IMR-90 (cell line): ENCODE results near the gene NF1. TPM values are rescaled to one million over a fixed set of nuclear protein-coding genes. Genes with fewer than 3 reads are reported as not detected.

Source experiments
- ATAC-seq: fragments of 200-7000 bp; cut with Tn5 transposase; 2 replicates; pipeline ENCODE4 v1.9.1; 2020; ENCODE audit warnings: low read depth, mild to moderate bottlenecking, moderate library complexity
- BruUV-seq: library from RNA; stranded (reverse); fragments of 400-500 nt; replicated peaks from 2 replicates; lab custom pipeline; 2021; lab: Mats Ljungman, UMichigan
- CTCF ChIA-PET: fragments of 300-600 bp; formaldehyde crosslinking; extraction: SDS; loops from one replicate; lab custom pipeline; 2021; ENCODE audit warnings: antibody characterized with exemption; lab: Yijun Ruan, JAX
- POLR2A ChIA-PET: fragments of 300-600 bp; sonication (Branson Sonifier 250); formaldehyde crosslinking; loops from one replicate; lab custom pipeline; 2022; ENCODE audit warnings: antibody characterized with exemption; ENCODE audit not compliant: unreplicated experiment; lab: Charles Lee
- DNase-seq: peaks from one replicate; pipeline ENCODE4 v3.0.0; 2013
- H2AFZ ChIP-seq: replicated peaks from 2 replicates; pipeline ENCODE3; 2013; ENCODE audit warnings: low read length, mild to moderate bottlenecking; ENCODE audit not compliant: poor library complexity
- H2AK5ac ChIP-seq: 2 replicates; pipeline ENCODE4 v1.6.1; 2013; ENCODE audit warnings: low read depth, low read length, inconsistent platforms
- H2AK9ac ChIP-seq: replicated peaks from 2 replicates; pipeline ENCODE3; 2013; ENCODE audit warnings: mild to moderate bottlenecking, low read depth, low read length, moderate library complexity; ENCODE audit not compliant: poor library complexity
- H2BK120ac ChIP-seq: 2 replicates; pipeline ENCODE4 v1.6.1; 2013; ENCODE audit warnings: low read depth, low read length, inconsistent platforms
- H2BK15ac ChIP-seq: 3 replicates; pipeline ENCODE4 v1.6.1; 2013; ENCODE audit warnings: low read depth, low read length, inconsistent platforms
- H2BK20ac ChIP-seq: 2 replicates; pipeline ENCODE4 v1.6.1; 2013; ENCODE audit warnings: low read depth, mild to moderate bottlenecking, inconsistent platforms, low read length, moderate library complexity
- H2BK5ac ChIP-seq: 2 replicates; pipeline ENCODE4 v1.6.1; 2013; ENCODE audit warnings: mild to moderate bottlenecking, low read depth, low read length, inconsistent platforms; ENCODE audit not compliant: poor library complexity, severe bottlenecking
- H3K14ac ChIP-seq: replicated peaks from 2 replicates; pipeline ENCODE4 v1.6.1; 2013; ENCODE audit warnings: low read depth, low read length, inconsistent platforms
- H3K18ac ChIP-seq: 2 replicates; pipeline ENCODE4 v1.6.1; 2013; ENCODE audit warnings: low read depth, low read length, control low read depth
- H3K23ac ChIP-seq: 2 replicates; pipeline ENCODE4 v1.6.1; 2013; ENCODE audit warnings: low read depth, low read length, inconsistent platforms
- H3K27ac ChIP-seq: 2 replicates; pipeline ENCODE4 v1.5.1; 2013; ENCODE audit warnings: mild to moderate bottlenecking, control low read depth, low read length; ENCODE audit not compliant: insufficient read depth
- H3K27me3 ChIP-seq: 2 replicates; pipeline ENCODE4 v1.6.1; 2013; ENCODE audit warnings: low read length; ENCODE audit not compliant: control insufficient read depth, insufficient read depth
- H3K36me3 ChIP-seq: 2 replicates; pipeline ENCODE4 v1.6.1; 2013; ENCODE audit warnings: low read length, mixed read lengths; ENCODE audit not compliant: control insufficient read depth, insufficient read depth
- H3K4ac ChIP-seq: 2 replicates; pipeline ENCODE4 v1.6.1; 2013; ENCODE audit warnings: low read depth, low read length, inconsistent platforms
- H3K4me1 ChIP-seq: 2 replicates; pipeline ENCODE4 v1.6.1; 2013; ENCODE audit warnings: low read length, mixed read lengths; ENCODE audit not compliant: control insufficient read depth, insufficient read depth
- H3K4me2 ChIP-seq: 2 replicates; pipeline ENCODE4 v1.6.1; 2013; ENCODE audit warnings: low read depth, mild to moderate bottlenecking, control low read depth, low read length, moderate library complexity
- H3K4me3 ChIP-seq: 2 replicates; pipeline ENCODE4 v1.5.1; 2013; ENCODE audit warnings: low read depth, mild to moderate bottlenecking, control low read depth, low read length, moderate library complexity; ENCODE audit not compliant: insufficient read depth
- H3K56ac ChIP-seq: 2 replicates; pipeline ENCODE4 v1.6.1; 2013; ENCODE audit warnings: low read length, inconsistent platforms; ENCODE audit not compliant: insufficient read depth; ENCODE audit errors: extremely low read depth
- H3K79me1 ChIP-seq, 2 experiments: 2 replicates each; pipeline ENCODE4 v1.6.1; 2013; ENCODE audit warnings: low read length in 2 of 2, inconsistent platforms in 1 of 2, low read depth in 1 of 2
- H3K9ac ChIP-seq: 2 replicates; pipeline ENCODE4 v1.6.1; 2013; ENCODE audit warnings: low read depth, low read length, control low read depth
- H3K9me1 ChIP-seq: 2 replicates; pipeline ENCODE4 v1.6.1; 2013; ENCODE audit warnings: low read length, inconsistent platforms; ENCODE audit not compliant: insufficient read depth
- H3K9me3 ChIP-seq: 2 replicates; pipeline ENCODE4 v1.6.1; 2013; ENCODE audit warnings: low read length; ENCODE audit not compliant: control insufficient read depth, insufficient read depth
- H4K20me1 ChIP-seq: 2 replicates; pipeline ENCODE4 v1.6.1; 2013; ENCODE audit warnings: low read length, inconsistent platforms; ENCODE audit not compliant: insufficient read depth
- H4K5ac ChIP-seq: 2 replicates; pipeline ENCODE4 v1.6.1; 2013; ENCODE audit warnings: mild to moderate bottlenecking, low read depth, low read length, control low read depth
- H4K8ac ChIP-seq, 2 experiments: 2 replicates each; pipeline ENCODE4 v1.6.1; 2013; ENCODE audit warnings: low read depth in 2 of 2, low read length in 2 of 2, control low read depth in 1 of 2, inconsistent platforms in 1 of 2
- H4K91ac ChIP-seq: 2 replicates; pipeline ENCODE4 v1.6.1; 2013; ENCODE audit warnings: low read depth, low read length, inconsistent platforms; ENCODE audit not compliant: insufficient read depth
- MXI1 ChIP-seq: IDR thresholded peaks from 2 replicates; pipeline ENCODE4 v1.6.1; 2012; ENCODE audit warnings: low read depth, mild to moderate bottlenecking, low read length, moderate library complexity, borderline replicate concordance
- NFE2L2 ChIP-seq: fragments of 150-350 bp; IDR thresholded peaks from 2 replicates; pipeline ENCODE4 v1.6.1; 2016; ENCODE audit warnings: low read depth, mild to moderate bottlenecking, low read length
- RAD21 ChIP-seq: IDR thresholded peaks from 2 replicates; pipeline ENCODE4 v1.6.1; 2012; ENCODE audit warnings: low read length, improper control_type of control experiment
- WGBS, 2 experiments: methylation state at CpG; one replicate each; pipeline versions ENCODE4 v1.1.5 to v1.1.7; 2013; ENCODE audit warnings: missing lambda C conversion rate in 2 of 2; ENCODE audit not compliant: insufficient read length in 1 of 2; ENCODE audit errors: extremely low coverage in 2 of 2; 5-methylcytosine and 5-hydroxymethylcytosine counted together
- dilution Hi-C: fragments of 300-500 bp; cut with HindIII; formaldehyde crosslinking; loops from one replicate; pipeline ENCODE4 v1.14.3; 2018; ENCODE audit warnings: low sequenced_read_pairs; ENCODE audit not compliant: unreplicated experiment
- in situ Hi-C: fragments of 300-500 bp; cut with MboI; formaldehyde crosslinking; loops from 3 replicates; pipeline ENCODE4 v1.14.3; 2019; ENCODE audit warnings: low sequenced_read_pairs, inconsistent platforms, mixed read lengths
- intact Hi-C: fragments of 100-400 bp; cut with micrococcal nuclease; formaldehyde crosslinking; loops from 2 replicates; pipeline ENCODE4 v1.10.0; 2022
- polyA plus RNA-seq, 3 experiments: library from polyadenylated mRNA; depleted of rRNA; stranded (reverse); fragments of >200 nt; gene quantifications; 2 replicates each; pipeline ENCODE4 v1.2.3, GENCODE V29; 2012; ENCODE audit warnings: low replicate concordance in 1 of 3
- total RNA-seq: library from RNA; depleted of rRNA; stranded (reverse); fragments of >200 nt; gene quantifications from 2 replicates; pipeline ENCODE4 v1.2.3, GENCODE V29; 2012
- TF ChIP-seq, protein P1 (sequence below): conservative IDR thresholded peaks from 2 replicates; pipeline ENCODE4 v1.5.1; 2012; ENCODE audit warnings: mild to moderate bottlenecking, low read depth, low read length, improper control_type of control experiment

NF1 gene
- total and polyA plus RNA-seq, 2 of the 4 experiments (the other 2 are of a cell fraction): 17.9 to 48.6 TPM

DNA sequence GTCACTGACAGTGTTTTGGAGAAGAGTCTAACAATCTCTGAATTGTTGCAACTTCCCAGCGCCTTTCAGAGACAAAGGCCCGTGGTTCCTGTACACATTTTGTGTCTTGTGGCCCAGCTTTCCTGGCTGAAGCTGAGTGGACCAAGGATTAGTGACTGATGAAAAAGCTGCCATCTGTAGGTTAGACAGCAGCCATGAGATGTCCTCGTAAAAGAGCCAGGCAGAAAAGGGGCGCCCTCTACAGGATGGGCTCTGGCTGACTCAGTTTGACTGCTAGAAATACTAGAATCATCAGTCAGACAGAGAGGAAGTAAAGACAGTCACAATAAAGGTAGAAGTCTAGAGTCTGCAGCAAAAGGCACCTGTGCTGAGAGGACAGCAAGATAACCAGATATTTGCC lies 26.5 kb upstream of the NF1 start:
- CTCF ChIA-PET: no interaction called here
- peak; percentile 41 for DNase-seq
- peak overlapping the region; percentile 64 for H2AFZ ChIP-seq

More for the DNA sequence above, 26.5 kb upstream of the NF1 start:
- H3K23ac ChIP-seq: peak overlapping the region; percentile 96
- H3K9ac ChIP-seq: no peak overlapping the region
- peak overlapping the region; percentile 99 for H3K4ac ChIP-seq
- no peak overlapping the region for H2AK9ac ChIP-seq
- peak overlapping the region; percentile 78 for H4K91ac ChIP-seq
- H3K4me2 ChIP-seq: peak overlapping the region; percentile 1; the same call in 1 of the 2 replicates
- H3K79me1 ChIP-seq: 0 out of 4 replicates have a peak, but pooled peaks cover 0 to 5% of the 10 kb centered on the region in 2 experiments
- H2BK20ac ChIP-seq: peak overlapping the region; percentile 91
- no peaks in the 10 kb centered on the region for H3K36me3 ChIP-seq
- H3K4me1 ChIP-seq: peaks cover 11% of the 10 kb centered on the region
- peak overlapping the region; percentile 82 for H2BK5ac ChIP-seq
- H3K27ac ChIP-seq: peak overlapping the region; percentile 20
- TF ChIP-seq RAD21 (peak; percentile 38), NFE2L2 (no peak), MXI1 (no peak)
- TF ChIP-seq, protein P1, sequence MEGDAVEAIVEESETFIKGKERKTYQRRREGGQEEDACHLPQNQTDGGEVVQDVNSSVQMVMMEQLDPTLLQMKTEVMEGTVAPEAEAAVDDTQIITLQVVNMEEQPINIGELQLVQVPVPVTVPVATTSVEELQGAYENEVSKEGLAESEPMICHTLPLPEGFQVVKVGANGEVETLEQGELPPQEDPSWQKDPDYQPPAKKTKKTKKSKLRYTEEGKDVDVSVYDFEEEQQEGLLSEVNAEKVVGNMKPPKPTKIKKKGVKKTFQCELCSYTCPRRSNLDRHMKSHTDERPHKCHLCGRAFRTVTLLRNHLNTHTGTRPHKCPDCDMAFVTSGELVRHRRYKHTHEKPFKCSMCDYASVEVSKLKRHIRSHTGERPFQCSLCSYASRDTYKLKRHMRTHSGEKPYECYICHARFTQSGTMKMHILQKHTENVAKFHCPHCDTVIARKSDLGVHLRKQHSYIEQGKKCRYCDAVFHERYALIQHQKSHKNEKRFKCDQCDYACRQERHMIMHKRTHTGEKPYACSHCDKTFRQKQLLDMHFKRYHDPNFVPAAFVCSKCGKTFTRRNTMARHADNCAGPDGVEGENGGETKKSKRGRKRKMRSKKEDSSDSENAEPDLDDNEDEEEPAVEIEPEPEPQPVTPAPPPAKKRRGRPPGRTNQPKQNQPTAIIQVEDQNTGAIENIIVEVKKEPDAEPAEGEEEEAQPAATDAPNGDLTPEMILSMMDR: peak; percentile 51
- ATAC-seq: peak; percentile 31; the same call in 1 of the 2 replicates
- H4K8ac ChIP-seq: peak overlapping the region; percentile 25 to 95; a peak in 3 of 4 replicates
- H2AK5ac ChIP-seq: peak overlapping the region; percentile 61
- WGBS, 2 experiments: 55% methylated on average over 3 of the region's 4 CpGs; no CpG with 5 or more reads in 1 of the 2 experiments
- H3K4me3 ChIP-seq: no peak overlapping the region
- H4K20me1 ChIP-seq: no peaks in the 10 kb centered on the region; the same call in 1 of the 2 replicates
- peak overlapping the region; percentile 35; the same call in 1 of the 2 replicates for H4K5ac ChIP-seq
- dilution Hi-C loops: no loop called here
- peak overlapping the region; percentile 97 for H2BK120ac ChIP-seq
- BruUV-seq: no TSS peak
- in situ Hi-C loops: no loop called here
- peak overlapping the region; percentile 92 for H2BK15ac ChIP-seq
- peak overlapping the region; percentile 98 for H3K14ac ChIP-seq
- intact Hi-C loops: no loop called here
- no peaks in the 10 kb centered on the region for H3K27me3 ChIP-seq
- peaks cover 10% of the 10 kb centered on the region for H3K9me1 ChIP-seq
- H3K18ac ChIP-seq: peak overlapping the region; percentile 42; the same call in 1 of the 2 replicates
- POLR2A ChIA-PET: no interaction called here
- H3K9me3 ChIP-seq: no peaks in the 10 kb centered on the region
- H3K56ac ChIP-seq: peak overlapping the region; percentile 50; the same call in 1 of the 2 replicates
